Middle frontal gyrus (tissue), 1 donor: ENCODE data around the gene ABAT.

Source experiments
- DNase-seq: peaks from one replicate; pipeline ENCODE4 v3.0.0-alpha.2; 2015; ENCODE audit warnings: low spot score; ENCODE audit errors: extremely low spot score

The ABAT gene

DNA sequence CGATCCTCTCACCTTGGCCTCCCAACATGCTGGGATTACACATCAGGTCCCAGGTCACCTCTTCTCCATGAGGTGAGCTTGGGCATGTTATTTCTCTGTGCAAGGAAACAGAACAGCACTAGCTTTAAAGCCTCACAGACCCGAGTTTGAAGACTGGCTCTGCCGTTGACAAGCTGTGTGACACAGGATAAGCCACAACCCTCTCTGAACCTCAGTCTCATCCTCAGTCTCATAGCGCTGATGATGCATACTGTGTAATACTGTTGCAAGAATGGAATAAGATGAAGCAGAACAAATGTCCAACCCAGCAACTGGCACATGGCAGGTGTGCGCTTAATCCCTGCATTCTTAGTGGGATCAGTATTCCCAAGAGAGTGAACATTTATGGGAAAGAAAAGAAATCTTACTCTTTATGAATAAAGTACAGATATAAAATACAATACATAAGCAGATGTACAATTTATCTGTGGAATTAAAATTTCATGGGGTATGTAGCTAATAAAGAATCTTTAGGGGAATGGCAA, 43.5 kb downstream of the ABAT start:
- DNase-seq: no peak

DNA sequence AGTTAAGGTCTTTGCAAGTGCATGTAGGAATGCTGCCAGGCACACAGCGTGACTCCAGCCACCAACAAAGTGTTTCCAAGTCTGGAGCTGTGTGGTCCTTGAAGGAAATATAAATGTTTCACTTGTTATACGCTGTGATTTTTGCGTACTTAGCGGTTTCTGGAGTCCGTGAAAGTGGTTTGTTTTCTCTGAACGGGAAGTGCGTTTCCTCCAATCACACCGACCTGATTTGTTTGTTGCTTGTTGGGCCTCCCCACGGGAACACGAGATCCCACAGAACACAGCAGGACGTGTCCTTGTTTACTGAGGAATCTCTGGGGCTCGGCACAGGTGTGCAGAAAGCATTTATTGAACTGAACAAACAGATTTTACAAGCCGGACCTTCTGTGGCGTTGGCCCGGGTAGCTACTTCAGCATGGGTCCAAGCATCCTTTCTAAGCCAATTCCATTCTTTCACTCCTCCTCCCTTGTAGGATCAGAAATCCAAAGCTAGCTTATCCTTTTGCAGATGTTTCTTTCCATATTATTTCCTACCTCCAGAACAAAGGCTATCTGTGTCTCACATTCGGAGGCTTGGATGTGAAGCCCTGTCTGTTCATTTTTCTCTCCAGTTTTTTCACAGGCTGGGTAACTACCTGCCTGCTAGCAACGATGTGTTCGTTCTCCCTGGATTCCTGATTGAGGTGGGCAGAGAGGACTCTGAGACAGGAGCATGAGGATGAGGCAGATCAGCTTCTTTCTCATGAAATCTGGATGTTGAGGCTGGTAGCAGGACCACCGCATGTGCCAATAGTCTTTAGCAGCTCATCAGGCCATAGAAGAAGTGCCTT, 44.6 kb downstream of the ABAT start:
- no peak for DNase-seq

DNA sequence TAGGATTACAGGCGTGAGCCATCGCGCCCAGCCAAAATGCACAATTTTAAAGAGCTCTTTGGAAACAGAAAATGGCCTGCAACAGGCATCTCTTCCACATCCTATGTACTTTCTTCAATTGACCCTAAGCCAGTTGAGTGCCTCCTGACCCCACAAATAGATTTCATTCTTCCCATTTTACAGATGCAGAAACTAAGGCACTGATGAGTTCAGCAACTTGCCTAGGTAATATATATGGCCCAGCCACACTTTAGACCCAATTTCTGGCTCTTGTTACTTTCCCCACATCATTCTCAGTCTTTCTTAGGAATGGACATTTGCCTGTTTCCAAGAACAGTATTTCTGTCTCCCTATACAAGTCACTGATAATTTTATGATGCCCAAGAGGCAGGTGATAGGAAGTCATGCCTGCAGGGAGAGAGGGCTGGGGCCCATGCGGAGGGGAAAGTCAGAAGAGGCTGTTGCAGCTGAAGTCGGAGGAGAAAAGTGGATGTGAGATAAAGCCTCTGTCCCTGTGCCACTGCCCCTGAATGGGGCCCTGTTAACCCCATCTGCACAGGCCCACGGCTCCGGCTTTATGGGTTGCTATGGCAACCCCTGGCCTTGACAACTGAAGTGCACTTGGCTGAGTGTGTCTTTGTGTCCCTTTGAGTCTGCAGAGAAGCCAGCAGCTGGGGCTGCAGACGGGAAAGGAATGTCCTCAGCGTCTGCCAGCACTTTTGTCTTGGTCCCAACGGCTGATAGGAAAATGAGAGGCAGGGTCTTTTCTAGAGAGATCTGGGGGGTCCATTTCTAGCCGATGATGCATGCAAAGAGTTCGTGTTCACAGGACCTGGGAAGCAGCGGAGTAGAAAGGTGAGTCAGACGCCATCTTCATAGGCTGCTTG, 45.9 kb downstream of the ABAT start:
- no peak for DNase-seq

DNA sequence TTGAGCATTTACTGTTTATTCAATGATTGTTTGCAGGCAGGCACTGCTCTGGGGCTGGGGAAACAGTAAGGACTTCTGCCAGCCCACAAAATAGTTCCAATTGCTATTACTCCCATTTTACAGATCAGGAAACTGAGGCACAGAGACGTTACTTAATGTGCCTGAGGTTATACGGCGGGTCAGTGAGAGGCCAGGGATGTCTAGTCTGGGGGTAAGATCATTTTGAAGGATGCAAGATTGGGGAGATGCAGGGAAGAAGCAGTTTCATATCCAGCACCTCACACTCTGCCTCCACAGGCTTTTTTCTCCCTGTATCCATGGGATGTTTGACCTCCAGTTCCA, 46.5 kb downstream of the ABAT start:
- DNase-seq: no peak

DNA sequence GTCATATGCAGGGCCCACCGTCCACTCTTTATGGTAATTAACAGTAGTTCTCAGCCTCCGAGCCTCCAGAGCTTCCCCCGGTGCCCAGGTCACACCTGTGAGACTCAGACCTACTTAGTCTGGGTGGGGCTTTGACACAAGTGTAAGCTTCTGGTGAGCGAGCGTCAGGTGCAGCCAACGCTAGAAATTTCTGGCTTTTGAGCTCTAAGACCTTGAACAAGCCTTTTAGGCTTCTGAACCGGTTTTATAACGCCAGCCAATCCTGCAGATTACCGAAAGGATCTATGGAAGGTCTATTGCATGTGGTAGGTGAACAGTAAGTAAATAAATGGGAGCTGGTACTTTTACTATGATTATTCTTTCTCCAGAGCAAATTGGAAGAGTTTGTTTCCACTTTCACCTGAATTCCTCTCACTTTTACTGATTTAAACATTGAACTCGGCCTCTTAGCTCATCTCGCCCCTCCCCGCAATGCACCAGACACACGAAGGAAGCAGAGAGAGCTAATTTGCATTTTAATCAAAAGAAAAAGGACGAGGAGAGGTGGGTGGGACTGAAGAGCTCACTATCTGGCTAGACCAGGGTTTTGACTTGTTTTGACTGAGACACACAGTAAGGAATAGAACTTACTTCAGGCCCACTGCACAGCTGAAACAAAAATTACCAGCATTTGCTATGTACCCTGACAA, 47.1 kb downstream of the ABAT start:
- no peak for DNase-seq

DNA sequence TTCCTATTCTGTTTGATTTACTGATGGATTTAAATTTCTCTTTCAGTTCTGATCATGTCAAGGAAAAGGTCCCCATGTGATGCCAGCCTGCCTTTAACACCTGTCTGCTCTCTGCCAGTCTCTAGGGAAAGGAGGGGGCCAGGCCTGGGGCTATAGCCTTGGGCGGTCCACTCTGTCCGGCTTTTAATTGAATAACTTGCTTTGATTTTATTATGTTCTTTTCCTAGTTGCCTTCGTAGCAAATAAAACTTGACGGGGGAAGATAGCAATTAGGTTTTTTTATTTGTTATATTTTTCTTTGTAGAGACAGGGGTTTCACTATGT, 47.6 kb downstream of the ABAT start:
- DNase-seq: no peak

DNA sequence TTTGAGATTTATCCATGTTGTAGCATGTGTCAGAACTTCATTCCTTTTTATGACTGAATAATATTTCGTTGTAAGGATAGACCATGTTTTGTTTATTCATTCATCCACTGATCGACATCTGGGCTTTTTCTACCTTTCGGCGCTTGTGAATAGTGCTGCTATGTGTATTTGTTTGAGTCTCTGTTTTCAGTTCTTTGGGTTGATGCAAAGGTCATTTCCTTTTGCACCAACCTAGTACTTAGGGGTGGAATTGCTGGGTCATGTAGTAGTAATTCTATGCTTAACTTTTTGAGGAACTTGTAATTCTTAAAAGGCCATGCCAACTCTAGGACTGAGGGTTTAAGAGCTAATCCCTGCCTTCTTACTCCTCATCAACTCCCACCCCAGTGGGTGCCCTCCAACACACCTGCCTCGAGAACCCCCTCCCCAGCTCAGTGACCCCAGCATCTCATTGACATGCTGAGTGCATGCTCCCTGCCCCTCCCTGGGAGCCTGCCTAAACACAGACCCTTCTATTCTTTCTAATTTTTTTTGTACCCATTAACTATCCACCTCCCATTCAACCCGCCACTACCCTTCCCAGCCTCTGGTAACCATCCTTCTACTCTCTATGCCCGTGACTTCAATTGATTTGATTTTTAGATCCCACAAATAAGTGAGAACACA, 51.2 kb downstream of the ABAT start:
- no peak for DNase-seq

DNA sequence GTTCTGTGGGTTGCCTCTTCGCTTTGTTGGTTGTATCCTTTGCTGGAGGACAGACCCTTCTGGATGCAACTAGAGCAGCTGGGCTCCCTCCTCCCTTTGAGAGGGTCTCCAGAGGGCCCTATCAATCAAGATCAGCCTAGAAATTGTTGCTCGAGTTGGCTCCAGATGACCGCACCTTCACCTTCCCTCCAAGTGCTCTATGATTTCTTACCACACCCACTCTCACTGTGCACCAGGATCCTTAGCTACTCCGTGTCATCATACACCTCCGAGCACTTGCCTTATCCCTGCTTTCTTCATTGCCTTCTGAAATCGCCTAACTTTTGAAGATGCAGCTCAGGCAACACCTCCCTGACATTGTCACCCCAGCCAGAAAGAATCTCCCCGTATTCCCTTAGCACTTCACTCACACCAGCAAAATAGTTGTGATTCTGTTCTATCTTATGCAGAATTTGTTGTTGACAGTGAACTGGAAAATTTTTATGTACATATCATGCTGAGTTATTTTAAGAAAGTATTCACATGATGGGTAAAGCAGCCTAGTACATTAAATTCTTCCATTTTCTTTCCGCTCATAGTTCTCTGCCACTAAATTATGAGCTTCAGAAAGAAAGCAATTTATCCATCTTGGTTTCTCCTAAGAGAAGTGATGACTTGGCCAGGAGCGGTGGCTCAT, 52.9 kb downstream of the ABAT start:
- no peak for DNase-seq

DNA sequence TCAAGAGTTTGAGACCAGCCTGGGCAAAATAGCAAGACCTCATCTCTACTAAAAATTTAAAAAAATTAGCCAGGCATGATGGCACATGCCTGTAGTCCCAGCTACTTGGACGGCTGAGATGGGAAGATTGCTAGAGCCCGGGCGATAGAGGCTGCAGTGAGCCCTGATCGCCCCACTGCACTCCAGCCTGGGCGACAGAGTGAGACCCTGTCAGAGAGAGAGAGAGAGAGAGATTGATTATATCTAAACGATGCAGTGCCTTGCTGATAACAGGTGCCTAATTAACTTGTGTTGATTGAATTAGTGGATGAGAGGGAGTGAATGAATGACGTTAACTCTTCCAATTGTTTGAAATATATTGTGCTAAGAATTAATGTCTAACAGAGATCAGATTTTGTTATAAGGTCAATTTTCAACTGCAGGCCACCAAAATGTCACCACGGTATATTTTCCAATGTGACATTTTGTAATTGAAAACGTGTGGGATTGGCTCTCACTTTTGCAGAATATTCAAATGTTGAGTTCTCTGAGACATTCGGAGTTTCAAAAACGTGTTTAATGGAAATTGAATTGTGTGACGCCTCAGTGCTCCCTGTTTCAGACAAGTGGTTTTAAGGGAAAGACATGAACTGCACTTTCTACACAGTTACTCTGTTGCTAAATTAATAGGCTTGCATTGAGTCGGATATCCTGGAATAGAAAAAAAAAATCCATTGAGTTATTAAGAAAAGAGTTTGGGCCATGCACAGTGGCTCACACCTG, 53.6 kb downstream of the ABAT start:
- no peak for DNase-seq

DNA sequence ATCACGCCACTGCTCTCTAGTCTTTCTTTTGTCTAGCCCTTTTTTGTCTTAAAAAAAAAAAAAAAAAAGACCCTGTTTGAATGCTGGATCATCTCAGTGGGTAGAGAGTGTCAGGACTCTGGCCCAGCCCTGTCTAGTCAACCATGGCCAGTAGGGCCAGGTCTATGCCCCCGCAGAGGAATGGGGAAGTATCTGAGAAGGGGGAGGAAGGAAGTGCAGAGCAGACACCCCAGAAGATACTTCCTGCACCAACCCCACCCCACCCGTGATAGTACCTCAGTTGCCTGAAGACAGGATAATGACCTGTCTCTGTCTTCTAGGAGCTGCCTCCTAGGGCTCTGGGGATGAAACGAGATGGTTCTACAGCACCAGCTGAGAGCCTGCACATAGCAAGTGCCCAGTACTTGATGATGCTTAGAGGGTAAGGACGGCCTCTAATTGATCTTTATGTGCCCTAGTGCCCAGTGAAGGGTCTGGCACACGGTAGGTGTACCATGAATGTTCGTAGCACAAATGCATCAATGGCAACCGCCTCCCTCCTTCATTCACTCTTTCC, 55.4 kb downstream of the ABAT start:
- DNase-seq: no peak

DNA sequence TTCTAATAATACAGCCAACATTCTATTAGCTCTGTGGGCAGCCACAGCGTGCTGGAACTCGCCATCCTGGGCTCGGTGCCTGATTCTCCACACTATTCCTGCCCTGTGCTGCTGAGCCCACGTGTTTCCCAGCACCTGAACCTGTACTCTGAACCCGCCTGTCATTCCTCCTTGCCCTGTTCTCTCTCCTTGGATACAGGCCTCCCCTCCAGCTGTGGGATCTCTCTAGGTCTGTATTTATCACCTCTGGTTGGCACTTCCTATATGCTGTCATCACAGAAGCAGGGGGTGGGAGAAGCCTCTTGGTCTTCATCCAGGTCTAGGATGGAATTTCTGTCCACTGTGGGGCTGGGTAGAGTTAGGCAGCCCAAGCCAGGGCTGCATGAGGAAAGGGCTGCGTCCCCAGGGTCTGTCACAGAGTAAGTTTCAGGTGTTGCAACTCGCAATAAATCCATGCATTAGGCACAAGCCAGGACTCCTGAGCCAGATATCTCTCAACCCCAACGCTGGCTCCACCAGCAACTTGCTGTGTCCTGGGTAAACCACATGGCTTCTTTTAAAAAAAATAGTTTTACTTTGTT, 56.0 kb downstream of the ABAT start:
- no peak for DNase-seq

DNA sequence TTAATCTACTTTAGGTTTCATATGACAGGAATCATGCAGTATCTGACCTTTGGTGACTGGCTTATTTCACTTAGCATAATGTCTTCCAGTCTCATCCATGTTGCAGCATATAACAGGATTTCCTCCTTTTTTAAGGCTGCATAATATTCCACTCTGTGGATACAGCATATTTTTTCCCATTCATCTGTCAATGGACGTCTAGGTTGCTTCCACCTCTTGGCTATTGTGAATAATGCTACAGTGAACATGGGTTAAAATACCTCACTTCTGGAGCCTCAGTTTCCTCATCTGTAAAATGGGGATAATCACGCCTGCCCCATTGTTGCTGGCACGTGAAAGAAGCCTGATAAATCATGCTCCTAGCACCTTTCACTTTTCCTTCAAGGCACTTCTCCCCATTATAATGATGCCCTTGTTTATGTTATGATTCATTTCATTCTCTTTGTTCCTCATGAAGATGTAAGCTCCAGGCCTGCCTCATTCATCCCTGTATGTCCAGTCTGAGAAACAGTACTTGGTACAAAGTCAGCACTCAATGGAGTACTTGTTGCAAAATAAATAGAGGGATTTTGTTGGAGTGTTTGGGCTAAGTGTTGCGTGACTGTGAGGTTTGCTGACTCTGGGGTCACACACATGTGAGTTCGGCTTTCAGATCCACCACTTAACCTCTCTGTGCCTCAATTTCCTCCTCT, 59.6 kb downstream of the ABAT start:
- DNase-seq: no peak

DNA sequence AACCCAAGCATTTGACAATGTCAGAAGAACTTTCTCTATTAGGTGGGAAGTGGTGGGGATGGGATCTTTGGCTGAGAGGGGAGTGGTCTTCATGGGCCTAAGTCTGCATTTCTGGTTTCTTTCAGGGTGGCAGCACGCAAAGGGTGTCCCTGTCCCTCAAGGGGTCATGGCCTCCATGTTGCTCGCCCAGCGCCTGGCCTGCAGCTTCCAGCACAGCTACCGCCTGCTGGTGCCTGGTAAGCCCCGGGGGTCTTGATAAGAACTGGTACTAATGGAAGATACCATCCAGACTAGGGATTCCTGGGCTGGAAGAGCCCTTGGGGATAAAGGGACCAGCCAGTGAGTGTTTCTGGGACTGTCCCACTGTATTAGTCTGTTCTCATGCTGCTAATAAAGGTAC, 61.2 kb downstream of the ABAT start:
- DNase-seq: no peak

DNA sequence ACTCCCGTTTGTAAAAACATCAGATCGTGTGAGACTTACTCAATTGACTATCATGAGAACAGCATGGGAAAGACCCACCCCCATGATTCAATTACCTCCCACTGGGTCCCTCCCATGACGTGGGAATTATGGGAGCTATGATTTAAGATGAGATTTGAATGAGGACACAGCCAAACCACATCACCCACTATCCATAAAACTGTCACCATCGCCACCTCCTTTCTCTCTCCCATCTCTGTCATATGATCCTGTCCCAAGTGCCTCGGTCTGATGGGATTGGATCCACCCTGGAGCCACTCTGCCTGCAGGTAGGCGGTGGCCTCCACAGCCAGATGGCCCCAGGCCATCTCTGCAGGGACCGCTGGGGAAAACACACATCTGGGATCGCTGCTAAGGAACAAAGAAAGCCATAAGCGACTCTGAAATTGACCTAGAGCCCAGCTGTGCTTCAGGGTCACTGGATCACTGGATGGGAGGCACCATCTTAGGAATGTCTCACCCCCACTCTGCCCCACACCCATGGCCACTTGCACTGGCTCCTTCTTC, 61.8 kb downstream of the ABAT start:
- DNase-seq: no peak

DNA sequence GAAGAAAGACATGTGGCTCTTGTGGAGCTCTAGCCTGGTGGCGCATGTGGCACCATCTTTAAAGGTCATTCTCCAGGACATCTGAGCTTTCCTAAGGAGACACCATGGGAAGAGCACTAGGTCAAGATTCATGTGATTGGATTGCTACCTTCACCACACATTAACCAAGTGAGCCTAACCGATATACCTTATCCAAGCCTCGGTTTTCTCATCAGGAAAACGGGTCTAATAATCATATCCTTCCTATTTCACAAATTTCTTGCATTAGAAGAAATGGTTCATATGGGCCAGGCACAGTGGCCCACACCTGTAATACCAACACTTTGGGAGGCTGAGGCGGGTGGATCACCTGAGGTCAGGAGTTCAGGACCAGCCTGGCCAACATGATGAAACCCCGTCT, 64.7 kb downstream of the ABAT start:
- no peak for DNase-seq

DNA sequence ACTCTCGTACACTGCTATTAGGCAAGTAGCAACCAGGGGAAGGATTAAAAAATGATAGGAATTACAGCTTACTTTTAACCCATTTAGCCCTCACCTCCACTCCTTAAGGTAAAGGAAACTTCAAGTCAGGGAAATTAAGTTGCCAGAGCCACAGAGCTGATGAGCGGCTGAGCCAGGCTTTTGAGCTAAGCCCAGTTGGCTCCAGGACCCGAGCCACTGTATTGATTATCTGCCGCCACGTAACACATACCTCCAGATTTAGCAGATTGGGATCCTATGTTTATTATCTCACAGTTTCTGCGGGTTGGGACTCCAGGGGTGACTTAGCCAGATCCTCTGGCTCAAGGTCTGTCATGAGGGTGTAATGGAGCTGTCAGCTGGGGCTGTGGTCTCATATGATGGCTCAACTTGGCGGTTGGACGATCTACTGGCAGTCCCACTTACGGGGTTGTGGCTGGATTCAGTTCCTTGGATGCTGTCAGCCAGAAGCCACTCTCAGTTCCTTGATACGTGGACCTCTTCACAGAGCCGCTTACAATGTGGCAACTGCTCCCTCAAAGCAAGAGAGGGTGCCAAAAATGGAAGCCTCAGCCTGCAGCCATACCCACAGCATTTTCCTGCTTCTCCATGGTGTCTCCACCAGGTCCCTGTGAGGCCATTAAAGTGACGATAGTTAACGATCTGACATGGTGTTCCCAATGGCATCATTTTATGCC, 65.7 kb downstream of the ABAT start:
- no peak for DNase-seq

DNA sequence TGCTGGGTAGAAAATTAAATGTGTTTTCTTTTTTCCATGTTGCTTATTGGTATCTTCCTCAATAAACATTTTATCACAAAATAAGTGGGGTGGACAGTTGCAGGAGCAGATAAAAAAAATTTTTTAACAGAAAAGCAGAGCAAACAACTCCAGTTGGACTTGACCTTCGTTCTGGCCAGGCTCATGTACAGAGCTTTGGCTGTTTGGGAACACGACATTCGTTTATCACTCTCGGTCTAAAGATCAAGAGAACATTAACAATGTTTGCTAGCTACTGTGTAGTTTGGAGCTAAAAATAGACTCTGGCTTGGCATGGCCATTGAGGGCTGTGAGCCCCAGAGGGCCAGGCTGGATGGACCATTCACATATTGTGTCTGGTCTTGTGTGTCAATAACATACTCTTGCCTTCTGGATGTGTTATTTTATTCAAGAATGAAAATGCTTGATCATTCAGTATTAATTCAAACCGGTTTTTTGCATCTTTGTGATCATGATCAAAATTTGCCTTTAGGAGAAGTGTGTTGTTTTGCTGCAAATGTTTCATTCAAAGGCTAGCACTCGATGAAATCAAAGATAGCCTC, 66.4 kb downstream of the ABAT start:
- DNase-seq: no peak

DNA sequence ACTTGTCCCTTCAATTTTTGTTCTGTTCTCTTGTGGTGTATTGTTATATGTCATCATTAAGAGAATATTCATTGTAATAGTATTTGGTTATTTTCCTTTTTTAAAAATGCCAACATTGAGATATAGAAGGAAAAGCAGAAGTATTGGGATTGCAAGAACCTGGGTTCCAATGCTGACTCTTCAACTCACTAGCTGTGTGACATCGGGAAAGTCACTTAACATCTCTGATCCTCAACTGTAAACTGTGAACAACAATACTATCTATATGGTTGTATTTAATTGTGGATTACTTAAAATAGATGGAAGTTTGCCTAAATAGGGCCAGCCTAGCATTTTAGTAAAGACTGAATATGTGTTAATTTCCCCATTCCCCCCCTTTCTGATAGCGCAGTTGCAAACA, 67.2 kb downstream of the ABAT start:
- no peak for DNase-seq
